ENCODE results near the gene LDB3.

The LDB3 gene

DNA sequence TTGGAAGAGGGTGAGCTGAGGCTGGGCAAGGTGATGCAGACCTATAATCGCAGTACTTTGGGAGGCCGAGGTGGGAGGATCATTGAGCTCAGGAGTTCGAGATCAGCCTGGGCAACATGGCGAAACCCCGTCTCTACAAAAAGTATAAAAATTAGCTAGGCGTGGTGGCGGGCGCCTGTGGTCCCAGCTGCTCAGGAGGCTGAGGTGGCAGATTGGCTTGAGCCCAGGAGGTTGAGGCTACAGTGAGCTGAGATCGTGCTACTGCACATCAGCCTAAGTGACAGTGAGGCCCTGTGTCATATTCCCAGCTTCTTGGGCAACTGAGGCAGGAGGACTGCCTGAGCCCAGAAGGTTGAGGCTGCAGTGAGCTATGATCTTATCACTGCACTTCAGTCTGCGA is 101.7 kb downstream of the LDB3 start:
- DNase-seq: no peak

GRCh38 chr10:86770412-86770960 is 102.2 kb downstream of the LDB3 start:
- peak; percentile 35 for DNase-seq

DNA sequence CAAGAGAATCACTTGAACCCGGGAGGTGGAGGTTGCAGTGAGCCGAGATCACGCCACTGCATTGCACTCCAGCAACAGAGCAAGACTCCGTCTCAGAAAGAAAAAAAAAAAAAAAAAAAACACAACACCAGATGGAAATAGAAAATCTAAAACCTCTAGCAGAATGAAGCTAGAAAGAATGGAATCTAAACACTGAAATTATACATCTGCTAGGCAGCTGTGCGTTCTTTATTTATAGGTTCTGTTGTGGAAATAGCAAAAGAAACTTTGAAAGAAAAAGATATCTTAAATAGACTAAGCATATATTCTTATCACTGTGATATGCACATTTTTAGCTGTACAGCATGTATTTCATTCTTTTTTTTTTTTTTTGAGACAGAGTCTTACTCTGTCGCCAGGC is 105.2 kb downstream of the LDB3 start:
- no peak for DNase-seq

DNA sequence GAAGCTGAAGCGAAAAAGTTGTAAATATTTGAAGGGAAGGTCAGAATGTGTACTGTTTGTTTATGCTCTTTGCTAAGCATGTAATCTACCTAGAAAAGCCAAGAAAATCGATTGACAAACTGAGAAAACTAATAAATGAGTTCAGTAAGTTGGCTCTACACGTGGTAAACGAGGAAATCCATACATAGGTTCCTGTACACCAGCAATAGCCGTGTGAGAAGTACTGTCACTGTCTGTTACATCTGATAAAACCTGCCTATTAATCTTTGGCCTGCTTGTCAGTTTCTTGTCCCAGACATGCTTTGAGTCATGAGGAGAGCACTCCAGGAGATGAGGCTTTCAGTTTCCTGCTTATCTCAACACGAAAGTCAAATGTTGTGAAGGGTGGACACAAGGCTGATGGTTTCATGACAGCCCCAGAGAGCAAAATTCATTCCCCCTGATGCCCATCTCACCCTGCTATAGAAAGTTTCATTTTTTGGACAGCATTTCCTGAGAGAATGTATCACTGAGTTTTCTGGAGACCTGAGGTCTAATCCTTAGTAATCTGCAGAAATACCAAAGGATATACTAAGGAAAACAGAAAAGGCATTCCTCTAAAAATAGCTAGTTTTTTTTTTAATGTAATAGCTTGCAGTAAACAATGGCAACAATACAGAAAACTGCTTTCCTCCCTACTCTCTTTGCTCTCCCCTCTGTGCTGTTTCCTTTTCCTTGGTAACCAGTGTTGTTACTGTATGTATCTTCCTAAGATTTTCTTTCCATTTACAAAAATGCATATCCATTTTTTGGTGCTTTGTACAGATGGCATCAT is 107.0 kb downstream of the LDB3 start:
- peak; percentile 83 for DNase-seq

GRCh38 chr10:86775870-86776180 is 107.5 kb downstream of the LDB3 start:
- DNase-seq: no peak

DNA sequence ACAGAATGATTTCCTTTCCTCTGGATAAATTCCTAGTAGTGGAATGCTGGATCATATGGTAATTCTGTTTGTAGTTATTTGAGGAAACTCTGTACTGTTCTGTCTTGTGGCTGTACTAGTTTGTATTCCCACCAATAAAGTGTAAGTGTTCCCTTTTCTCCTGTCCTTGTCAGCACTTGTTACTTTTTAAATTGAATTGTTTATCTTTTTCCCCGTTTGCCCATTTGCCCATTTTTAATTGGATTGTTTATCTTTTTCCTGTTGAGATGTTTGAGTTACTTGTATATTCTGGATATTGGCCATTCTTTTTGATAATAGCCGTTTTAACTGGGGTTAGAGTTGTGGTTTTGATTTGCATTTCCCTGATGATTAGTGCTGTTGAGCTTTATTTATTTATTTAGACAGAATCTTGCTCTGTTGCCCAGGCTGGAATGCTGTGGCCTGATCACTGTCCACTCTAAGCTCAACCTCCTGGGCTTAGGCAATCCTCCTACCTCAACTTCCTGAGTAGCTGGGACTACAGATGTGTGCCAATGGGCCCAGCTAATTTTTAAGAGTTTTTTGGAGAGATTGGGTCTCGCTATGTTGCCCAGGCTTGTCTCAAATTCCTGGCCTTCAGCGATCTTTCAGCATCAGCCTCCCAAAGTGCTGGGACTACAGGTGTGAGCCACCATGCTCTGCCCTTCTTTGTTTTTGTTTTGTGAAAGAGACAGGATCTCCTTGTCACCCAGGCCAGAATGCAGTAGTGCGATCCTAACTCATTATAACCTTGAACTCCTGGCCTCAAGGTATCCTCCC is 111.1 kb downstream of the LDB3 start:
- no peak for DNase-seq

DNA sequence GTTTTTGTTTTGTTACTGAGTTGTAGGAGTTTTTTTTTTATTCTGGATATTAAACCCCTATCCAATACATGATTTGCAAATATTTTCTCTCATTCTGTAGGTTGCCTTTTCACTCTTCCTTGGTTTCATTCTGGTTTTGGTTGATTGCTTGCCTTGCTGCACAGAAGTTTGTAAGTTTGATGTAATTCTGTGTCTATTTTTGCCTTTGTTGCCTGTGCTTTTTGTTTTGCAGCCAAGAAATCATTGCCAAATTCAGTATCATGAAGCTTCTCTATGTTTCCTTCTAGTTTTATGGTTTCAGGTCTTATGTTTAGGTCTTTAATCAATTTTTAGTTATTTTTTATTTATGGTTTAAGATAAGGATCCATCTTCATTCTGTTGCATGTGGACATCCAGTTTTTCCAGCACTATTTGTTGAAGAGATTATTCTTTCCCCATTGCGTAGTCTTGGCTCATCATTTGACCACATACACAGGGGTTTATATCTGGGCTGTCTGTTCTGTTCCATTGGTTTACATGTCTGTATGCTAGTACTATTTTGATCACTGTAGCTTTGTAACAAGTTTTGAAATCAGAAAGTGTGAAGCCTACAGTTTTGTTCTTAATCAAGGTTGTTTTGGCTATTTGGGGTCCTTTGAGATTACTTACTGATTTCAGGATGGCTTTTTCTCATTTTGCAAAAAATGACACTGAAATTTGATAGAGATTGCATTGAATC is 114.5 kb downstream of the LDB3 start:
- no peak for DNase-seq

- DNase-seq: no peak
These were observed 116.7 kb downstream of the LDB3 start for GRCh38 chr10:86785037-86785436.
